ENCODE data around the gene HNRNPF. TPM values are rescaled to one million over a fixed set of nuclear protein-coding genes. Genes with fewer than 3 reads are reported as not detected.

Gene HNRNPF
- total RNA-seq, 1 experiment from 2014 or later = 423 TPM

DNA sequence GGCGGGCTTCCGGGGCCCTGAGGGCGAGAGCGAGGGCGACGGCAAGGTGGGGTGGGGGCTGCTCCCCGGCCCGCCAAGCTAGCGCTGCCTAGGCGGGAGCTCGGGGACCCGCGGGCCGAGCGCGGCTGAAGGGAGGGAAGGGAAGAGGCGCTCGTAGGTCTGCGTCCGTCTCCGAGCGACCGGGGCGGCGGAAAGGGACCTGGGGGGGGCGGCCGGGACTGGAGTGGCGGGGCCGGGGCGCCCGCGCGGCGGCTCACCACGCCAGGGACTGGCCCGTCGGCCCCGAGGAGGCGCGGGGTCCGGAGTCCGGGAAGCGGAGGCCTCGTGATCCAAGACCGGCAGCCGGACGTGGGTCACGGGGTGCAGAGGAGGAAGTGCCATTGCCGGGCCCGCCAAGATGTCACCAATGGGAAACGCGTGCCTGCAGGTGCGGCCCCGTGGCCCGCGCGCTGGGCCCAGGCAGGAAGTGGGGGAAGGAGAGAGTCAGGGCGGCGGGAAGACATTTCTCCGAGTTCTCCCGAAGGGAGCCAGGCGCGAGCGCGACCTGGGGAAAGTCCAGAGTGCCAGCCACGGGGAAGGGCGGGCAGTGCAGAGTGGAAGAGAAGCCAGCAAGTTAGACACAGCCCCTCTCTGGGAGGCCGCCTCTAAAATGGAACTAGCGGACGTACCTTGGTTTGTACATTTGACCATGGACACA is 11.9 kb downstream of the HNRNPF start:
- Histone ChIP-seq H3K9me3 (no peaks in the 10 kb centered on the region), H3K27me3 (replicated peaks; ENCODE audit: control insufficient read depth, insufficient read depth, low read length) (no peaks in the 10 kb centered on the region), H3K4me3 (ENCODE audit: low read depth, low read length) (peak overlapping the region; percentile 62), H3K36me3 (ENCODE audit: control insufficient read depth, insufficient read depth, low read length) (peaks cover 17% of the 10 kb centered on the region), H3K4me1 (peaks cover 59% of the 10 kb centered on the region)
- DNase-seq = peak; percentile 99
- BruUV-seq (replicated peaks) = no TSS peak
- ChIA-PET POLR2A (interaction anchor here (0.5 to 2.4 kb wide), 9 partner anchors 10 to 742 kb away, joined by 3 to 81 read pairs (median 14); partner anchors contain the start of genes HNRNPF and ZNF487), CTCF (interaction anchor here (0.6 to 1.6 kb wide), 7 partner anchors 13 to 652 kb away, joined by 3 to 8 read pairs (median 3); partner anchors contain the start of gene ZNF487)
- H3K4me3 Mint-ChIP-seq (ENCODE audit: unreplicated experiment) = peak overlapping the region; percentile 81
- peaks cover 33% of the 10 kb centered on the region for H3K4me1 Mint-ChIP-seq (ENCODE audit: low read depth, unreplicated experiment)
- TF ChIP-seq, protein P1, sequence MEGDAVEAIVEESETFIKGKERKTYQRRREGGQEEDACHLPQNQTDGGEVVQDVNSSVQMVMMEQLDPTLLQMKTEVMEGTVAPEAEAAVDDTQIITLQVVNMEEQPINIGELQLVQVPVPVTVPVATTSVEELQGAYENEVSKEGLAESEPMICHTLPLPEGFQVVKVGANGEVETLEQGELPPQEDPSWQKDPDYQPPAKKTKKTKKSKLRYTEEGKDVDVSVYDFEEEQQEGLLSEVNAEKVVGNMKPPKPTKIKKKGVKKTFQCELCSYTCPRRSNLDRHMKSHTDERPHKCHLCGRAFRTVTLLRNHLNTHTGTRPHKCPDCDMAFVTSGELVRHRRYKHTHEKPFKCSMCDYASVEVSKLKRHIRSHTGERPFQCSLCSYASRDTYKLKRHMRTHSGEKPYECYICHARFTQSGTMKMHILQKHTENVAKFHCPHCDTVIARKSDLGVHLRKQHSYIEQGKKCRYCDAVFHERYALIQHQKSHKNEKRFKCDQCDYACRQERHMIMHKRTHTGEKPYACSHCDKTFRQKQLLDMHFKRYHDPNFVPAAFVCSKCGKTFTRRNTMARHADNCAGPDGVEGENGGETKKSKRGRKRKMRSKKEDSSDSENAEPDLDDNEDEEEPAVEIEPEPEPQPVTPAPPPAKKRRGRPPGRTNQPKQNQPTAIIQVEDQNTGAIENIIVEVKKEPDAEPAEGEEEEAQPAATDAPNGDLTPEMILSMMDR (IDR thresholded peaks at IDR 0.05; ENCODE audit: insufficient read depth in 1 of 2, low read depth in 1 of 2, low read length in 1 of 2, severe bottlenecking in 1 of 2, unreplicated experiment in 1 of 2) = no peak
- no peaks in the 10 kb centered on the region for H3K9me3 Mint-ChIP-seq (ENCODE audit: unreplicated experiment)
- intact Hi-C loops (cut with micrococcal nuclease; ENCODE audit: unreplicated experiment) = loop anchor here (1.0 to 2.0 kb wide), 4 partner anchors 10 to 39 kb away; no protein-coding TSS in a partner anchor
- no peaks in the 10 kb centered on the region for H3K27me3 Mint-ChIP-seq (ENCODE audit: insufficient read depth, unreplicated experiment)
- H3K36me3 Mint-ChIP-seq (ENCODE audit: insufficient read depth, unreplicated experiment) = peaks cover 98% of the 10 kb centered on the region
- peak overlapping the region; percentile 94 for H3K27ac Mint-ChIP-seq (ENCODE audit: unreplicated experiment)

DNA sequence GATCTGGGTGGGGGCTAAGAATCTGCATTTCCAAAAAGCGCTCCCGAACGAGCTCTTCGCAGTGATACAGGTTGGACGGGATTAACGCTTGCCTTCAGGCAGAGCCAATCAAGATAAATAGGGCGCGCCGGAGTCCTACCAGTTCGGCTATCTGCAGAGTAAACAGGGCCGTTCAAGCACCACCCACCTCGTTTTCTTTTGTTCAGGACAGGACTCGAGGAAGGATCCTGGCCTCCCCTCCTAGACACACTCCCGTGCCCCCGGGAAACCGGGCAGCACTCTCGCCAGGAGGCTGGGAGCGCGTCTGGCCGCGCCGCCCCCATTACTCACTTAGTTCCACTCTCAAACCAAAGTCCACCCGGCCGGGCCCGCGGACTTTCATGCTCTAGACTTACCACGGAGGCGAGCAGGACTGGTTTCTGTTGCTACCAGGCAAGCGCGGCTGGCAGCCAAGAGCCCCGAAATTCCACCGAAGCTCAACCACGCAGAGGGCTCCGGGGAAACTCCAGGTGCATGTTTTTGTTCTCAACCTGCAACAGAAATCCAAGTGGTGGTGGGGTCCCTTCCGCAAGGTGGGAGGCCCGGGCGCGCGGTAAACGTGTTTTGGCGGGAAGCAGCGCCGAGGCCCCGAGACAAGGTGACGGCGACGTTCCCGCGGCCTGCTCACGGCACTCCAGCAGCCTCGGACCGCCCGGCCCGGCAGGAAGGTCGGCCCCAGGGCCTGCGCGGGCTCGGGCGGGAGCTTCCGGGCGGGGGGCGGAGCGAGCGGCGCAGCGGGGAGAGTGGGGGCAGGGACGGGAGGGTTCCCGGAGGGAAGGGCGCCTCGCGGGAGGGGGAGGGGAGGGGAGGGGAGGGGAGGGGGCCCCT is 12.7 kb downstream of the HNRNPF start:
- H3K9me3 ChIP-seq = no peaks in the 10 kb centered on the region
- peak overlapping the region; percentile 62 for H3K4me3 ChIP-seq (ENCODE audit: low read depth, low read length)
- no peaks in the 10 kb centered on the region for H3K27me3 ChIP-seq (replicated peaks; ENCODE audit: control insufficient read depth, insufficient read depth, low read length)
- POLR2A ChIA-PET = interaction anchor here (0.6 to 2.4 kb wide), 9 partner anchors 11 to 742 kb away, joined by 3 to 81 read pairs (median 14); partner anchors contain the start of genes HNRNPF and ZNF487
- Mint-ChIP-seq H3K27me3 (ENCODE audit: insufficient read depth, unreplicated experiment) (no peaks in the 10 kb centered on the region), H3K27ac (ENCODE audit: unreplicated experiment) (peak overlapping the region; percentile 94), H3K4me3 (ENCODE audit: unreplicated experiment) (peak overlapping the region; percentile 81), H3K36me3 (ENCODE audit: insufficient read depth, unreplicated experiment) (peaks cover 98% of the 10 kb centered on the region), H3K4me1 (ENCODE audit: low read depth, unreplicated experiment) (peaks cover 33% of the 10 kb centered on the region), H3K9me3 (ENCODE audit: unreplicated experiment) (no peaks in the 10 kb centered on the region)
- BruUV-seq (replicated peaks) = no TSS peak
- CTCF ChIA-PET = interaction anchor here (0.6 to 1.6 kb wide), 9 partner anchors 13 to 651 kb away, joined by 3 to 8 read pairs (median 3); partner anchors contain the start of gene ZNF487
- intact Hi-C loops (cut with micrococcal nuclease; ENCODE audit: unreplicated experiment) = loop anchor here (1.0 to 2.0 kb wide), 4 partner anchors 11 to 40 kb away; no protein-coding TSS in a partner anchor
- TF ChIP-seq, protein P1 (IDR thresholded peaks at IDR 0.05; ENCODE audit: insufficient read depth in 1 of 2, low read depth in 1 of 2, low read length in 1 of 2, severe bottlenecking in 1 of 2, unreplicated experiment in 1 of 2) = no peak
- H3K36me3 ChIP-seq (ENCODE audit: control insufficient read depth, insufficient read depth, low read length) = peaks cover 19% of the 10 kb centered on the region
- peaks cover 58% of the 10 kb centered on the region for H3K4me1 ChIP-seq
- peak; percentile 94 for DNase-seq
